B cell (primary cell): Measurements from ENCODE around the gene ZEB1. TPM values are rescaled to one million over a fixed set of nuclear protein-coding genes. Genes with fewer than 3 reads are reported as not detected.
"Not testable (repeated sequence)": the region's sequence is repeated elsewhere in the genome, so short reads cannot be mapped to it uniquely, and the experiment has no call there.

ENCODE experiments used
- ATAC-seq: fragments of 200-7000 bp; cut with Tn5 transposase; one replicate; pipeline ENCODE4 v1.10.0; 2021; ENCODE audit warnings: low read depth, mild to moderate bottlenecking, moderate number of reproducible peaks, moderate library complexity
- CTCF ChIA-PET: fragments of 350-600 bp; sonication (Branson Sonifier 250); formaldehyde crosslinking; loops from one replicate; lab custom pipeline; 2021; ENCODE audit warnings: antibody characterized with exemption, inconsistent platforms; lab: Charles Lee
- POLR2A ChIA-PET: fragments of 350-600 bp; sonication (Branson Sonifier 250); formaldehyde crosslinking; loops from one replicate; lab custom pipeline; 2021; ENCODE audit warnings: antibody characterized with exemption; lab: Charles Lee
- DNase-seq: peaks from one replicate; pipeline ENCODE4 v3.0.0; 2013
- H2AFZ ChIP-seq: 2 replicates; pipeline ENCODE4 v1.6.1; 2012; ENCODE audit warnings: mild to moderate bottlenecking, low read depth, low read length; ENCODE audit not compliant: insufficient read depth, poor library complexity, severe bottlenecking
- H3K27ac ChIP-seq, 2 donors: 1 replicate in 1 of 2; 2 replicates in 1 of 2; pipeline ENCODE4 v1.5.1; 2012 to 2013; ENCODE audit warnings: low read length in 2 of 2, mild to moderate bottlenecking in 2 of 2, moderate library complexity in 1 of 2
- H3K27me3 ChIP-seq, 4 experiments: fragments of 200-600 bp in 1 of 4; sonication (generic) in 1 of 4; replicated peaks in 1 of 4; 1 replicate in 2 of 4; 2 replicates in 2 of 4; pipeline versions ENCODE4 v1.6.1 to v1.7.0; 2013 to 2016; ENCODE audit warnings: low read length in 3 of 4, mild to moderate bottlenecking in 2 of 4, mixed read lengths in 1 of 4, moderate library complexity in 1 of 4; ENCODE audit not compliant: insufficient read depth in 4 of 4, control insufficient read depth in 3 of 4; ENCODE audit errors: control extremely low read depth in 1 of 4
- H3K36me3 ChIP-seq, 2 experiments: replicated peaks in 1 of 2; 1 replicate in 1 of 2; 2 replicates in 1 of 2; pipeline versions ENCODE4 v1.6.1 to v1.7.1; 2013; ENCODE audit warnings: low read length in 1 of 2; ENCODE audit not compliant: insufficient read depth in 2 of 2, control insufficient read depth in 1 of 2; ENCODE audit errors: control extremely low read depth in 1 of 2, extremely low read depth in 1 of 2
- H3K4me1 ChIP-seq, 2 donors: fragments of 200-600 bp in 1 of 2; sonication (generic) in 1 of 2; 1 replicate in 1 of 2; 2 replicates in 1 of 2; pipeline versions ENCODE4 v1.5.1 to v1.6.1; 2013 to 2017; ENCODE audit warnings: low read length in 2 of 2; ENCODE audit not compliant: control insufficient read depth in 2 of 2, insufficient read depth in 2 of 2
- H3K4me2 ChIP-seq: replicated peaks from 2 replicates; pipeline ENCODE3; 2012; ENCODE audit warnings: mild to moderate bottlenecking, low read depth, low read length; ENCODE audit not compliant: poor library complexity, severe bottlenecking
- H3K4me3 ChIP-seq, 5 experiments: fragments of 200-600 bp in 1 of 5; sonication (generic) in 1 of 5; 1 replicate in 3 of 5; 2 replicates in 2 of 5; pipeline versions ENCODE4 v1.5.1 to v1.7.0; 2011 to 2016; ENCODE audit warnings: low read length in 4 of 5, mild to moderate bottlenecking in 4 of 5, low read depth in 2 of 5, control low read depth in 1 of 5, moderate library complexity in 1 of 5; ENCODE audit not compliant: insufficient read depth in 1 of 5; ENCODE audit errors: control extremely low read depth in 1 of 5, extremely low read depth in 1 of 5
- H3K79me2 ChIP-seq: fragments of 200-600 bp; sonication (generic); one replicate; pipeline ENCODE4 v1.6.0; 2016; ENCODE audit warnings: low read length; ENCODE audit not compliant: control insufficient read depth, insufficient read depth
- H3K9ac ChIP-seq: fragments of 200-600 bp; sonication (generic); 2 replicates; pipeline ENCODE4 v1.6.1; 2017; ENCODE audit warnings: mild to moderate bottlenecking, low read length, moderate library complexity
- H3K9me3 ChIP-seq, 3 donors: one replicate each; pipeline versions ENCODE4 v1.6.1 to v1.7.1; 2013; ENCODE audit warnings: low read length in 2 of 3; ENCODE audit not compliant: control insufficient read depth in 2 of 3, insufficient read depth in 1 of 3; ENCODE audit errors: control extremely low read depth in 1 of 3
- H4K20me1 ChIP-seq: 2 replicates; pipeline ENCODE4 v1.6.0; 2012; ENCODE audit warnings: mild to moderate bottlenecking, low read length; ENCODE audit not compliant: insufficient read depth, control insufficient read depth, poor library complexity, severe bottlenecking
- H3K27ac Mint-ChIP-seq: one replicate; pipeline ENCODE4 v1.8.0; 2021; ENCODE audit warnings: mixed read lengths
- H3K27me3 Mint-ChIP-seq: one replicate; pipeline ENCODE4 v1.8.0; 2021; ENCODE audit warnings: mixed read lengths
- H3K4me1 Mint-ChIP-seq: one replicate; pipeline ENCODE4 v1.8.0; 2021; ENCODE audit warnings: mixed read lengths
- H3K4me3 Mint-ChIP-seq: one replicate; pipeline ENCODE4 v1.8.0; 2021; ENCODE audit warnings: mixed read lengths
- H3K9me3 Mint-ChIP-seq: one replicate; pipeline ENCODE4 v1.8.0; 2022; ENCODE audit warnings: mixed read lengths; ENCODE audit not compliant: insufficient read depth
- EZH2 ChIP-seq: IDR thresholded peaks from 2 replicates; pipeline ENCODE4 v1.6.1; 2012; ENCODE audit warnings: borderline replicate concordance, low read depth, mild to moderate bottlenecking, moderate library complexity, low read length; ENCODE audit not compliant: insufficient read depth, poor library complexity, severe bottlenecking
- WGBS: methylation state at CpG from one replicate; pipeline ENCODE4 v1.1.5; 2013; ENCODE audit warnings: missing lambda C conversion rate; ENCODE audit not compliant: insufficient coverage; 5-methylcytosine and 5-hydroxymethylcytosine counted together
- intact Hi-C: fragments of 100-400 bp; cut with micrococcal nuclease; formaldehyde crosslinking; loops from one replicate; pipeline ENCODE4 v1.10.0; 2022
- polyA plus RNA-seq: library from polyadenylated mRNA; depleted of rRNA; stranded (reverse); fragments of >200 nt; gene quantifications from 2 replicates; pipeline ENCODE4 v1.2.3, GENCODE V29; 2012
- total RNA-seq, 2 donors: library from RNA; stranded (reverse); fragments of 120-200 nt in 1 of 2; gene quantifications; 1 replicate in 1 of 2; 2 replicates in 1 of 2; pipeline versions ENCODE4 v1.2.3 to v1.2.4, GENCODE V29; 2013 to 2022
- TF ChIP-seq, protein P1 (sequence below): fragments of 200-600 bp; IDR thresholded peaks from one replicate; pipeline ENCODE4 v1.8.0; 2022; ENCODE audit warnings: antibody characterized with exemption, mild to moderate bottlenecking

The ZEB1 gene
- total and polyA plus RNA-seq, 2 donors (not counting 1 experiment from before 2014, with no cell fraction given): 11.2 to 96.7 TPM

- ChIA-PET POLR2A (no interaction called here), CTCF (no interaction called here)
- Histone ChIP-seq H3K36me3 (peaks cover 2 to 7% of the 10 kb centered on the region in 2 experiments), H3K27ac (no peak overlapping the region), H3K9ac (no peak overlapping the region), H4K20me1 (peaks cover 56% of the 10 kb centered on the region), H3K79me2 (peaks cover 84% of the 10 kb centered on the region), H3K4me3 (no peak overlapping the region), H3K4me2 (no peak overlapping the region), H3K9me3 (peaks cover 0 to 17% (median 3%) of the 10 kb centered on the region in 3 donors), H3K27me3 (no peaks in the 10 kb centered on the region), H2AFZ (no peak overlapping the region), H3K4me1 (peaks cover 0 to 7% of the 10 kb centered on the region in 2 donors)
- DNase-seq (no peak), ATAC-seq (no peak)
- no peak for TF ChIP-seq EZH2
- TF ChIP-seq, protein P1, sequence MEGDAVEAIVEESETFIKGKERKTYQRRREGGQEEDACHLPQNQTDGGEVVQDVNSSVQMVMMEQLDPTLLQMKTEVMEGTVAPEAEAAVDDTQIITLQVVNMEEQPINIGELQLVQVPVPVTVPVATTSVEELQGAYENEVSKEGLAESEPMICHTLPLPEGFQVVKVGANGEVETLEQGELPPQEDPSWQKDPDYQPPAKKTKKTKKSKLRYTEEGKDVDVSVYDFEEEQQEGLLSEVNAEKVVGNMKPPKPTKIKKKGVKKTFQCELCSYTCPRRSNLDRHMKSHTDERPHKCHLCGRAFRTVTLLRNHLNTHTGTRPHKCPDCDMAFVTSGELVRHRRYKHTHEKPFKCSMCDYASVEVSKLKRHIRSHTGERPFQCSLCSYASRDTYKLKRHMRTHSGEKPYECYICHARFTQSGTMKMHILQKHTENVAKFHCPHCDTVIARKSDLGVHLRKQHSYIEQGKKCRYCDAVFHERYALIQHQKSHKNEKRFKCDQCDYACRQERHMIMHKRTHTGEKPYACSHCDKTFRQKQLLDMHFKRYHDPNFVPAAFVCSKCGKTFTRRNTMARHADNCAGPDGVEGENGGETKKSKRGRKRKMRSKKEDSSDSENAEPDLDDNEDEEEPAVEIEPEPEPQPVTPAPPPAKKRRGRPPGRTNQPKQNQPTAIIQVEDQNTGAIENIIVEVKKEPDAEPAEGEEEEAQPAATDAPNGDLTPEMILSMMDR: no peak
- WGBS: no CpG with 5 or more reads among the region's 1 CpG
- Mint-ChIP-seq H3K27ac (no peak overlapping the region), H3K9me3 (no peaks in the 10 kb centered on the region), H3K4me3 (no peak overlapping the region), H3K27me3 (no peaks in the 10 kb centered on the region), H3K4me1 (peaks cover 26% of the 10 kb centered on the region)
- intact Hi-C loops: no loop called here
These were observed 39.8 kb downstream of the ZEB1 start for GRCh38 chr10:31358688-31359330.

- Histone ChIP-seq H4K20me1 (peaks cover 52% of the 10 kb centered on the region), H3K27me3 (no peaks in the 10 kb centered on the region), H3K4me3 (no peak overlapping the region), H3K9me3 (peaks cover 0 to 17% (median 3%) of the 10 kb centered on the region in 3 donors), H3K27ac (no peak overlapping the region), H3K36me3 (peaks cover 2 to 7% of the 10 kb centered on the region in 2 experiments), H3K9ac (no peak overlapping the region), H3K4me2 (no peak overlapping the region), H3K4me1 (peaks cover 0 to 7% of the 10 kb centered on the region in 2 donors), H2AFZ (no peak overlapping the region), H3K79me2 (peaks cover 76% of the 10 kb centered on the region)
- DNase-seq: no peak
- no peak for ATAC-seq
- TF ChIP-seq, protein P1: no peak
- no peak for TF ChIP-seq EZH2
- no peaks in the 10 kb centered on the region for H3K9me3 Mint-ChIP-seq
- WGBS: no CpG with 5 or more reads among the region's 1 CpG
- H3K4me1 Mint-ChIP-seq: peaks cover 25% of the 10 kb centered on the region
- POLR2A ChIA-PET: no interaction called here
- no peaks in the 10 kb centered on the region for H3K27me3 Mint-ChIP-seq
- intact Hi-C loops: no loop called here
- no peak overlapping the region for H3K27ac Mint-ChIP-seq
- no peak overlapping the region for H3K4me3 Mint-ChIP-seq
- CTCF ChIA-PET: no interaction called here
These were observed 41.0 kb downstream of the ZEB1 start for GRCh38 chr10:31359979-31360378.

GRCh38 chr10:31361475-31361874 lies 42.5 kb downstream of the ZEB1 start:
- H3K27me3 ChIP-seq, POLR2A ChIA-PET, H3K9ac ChIP-seq, intact Hi-C loops, H3K4me3 ChIP-seq, H3K4me1 ChIP-seq, H3K9me3 Mint-ChIP-seq, ATAC-seq, CTCF ChIA-PET, H3K27ac ChIP-seq, H3K27ac Mint-ChIP-seq, H3K36me3 ChIP-seq, H3K4me3 Mint-ChIP-seq, H3K27me3 Mint-ChIP-seq, H2AFZ ChIP-seq, DNase-seq, H3K4me2 ChIP-seq: not testable (repeated sequence)
- peaks cover 51% of the 10 kb centered on the region for H4K20me1 ChIP-seq
- H3K4me1 Mint-ChIP-seq: peaks cover 24% of the 10 kb centered on the region
- peaks cover 0 to 17% (median 3%) of the 10 kb centered on the region in 3 donors for H3K9me3 ChIP-seq
- WGBS: 100% methylated on average over 2 of the region's 15 CpGs
- peaks cover 68% of the 10 kb centered on the region for H3K79me2 ChIP-seq
